IMR-90 (cell line): Measurements from ENCODE around the gene MAP6. TPM values are rescaled to one million over a fixed set of nuclear protein-coding genes. Genes with fewer than 3 reads are reported as not detected.

Source experiments
- ATAC-seq: fragments of 200-7000 bp; cut with Tn5 transposase; 2 replicates; pipeline ENCODE4 v1.9.1; 2020; ENCODE audit warnings: low read depth, mild to moderate bottlenecking, moderate library complexity
- BruUV-seq: library from RNA; stranded (reverse); fragments of 400-500 nt; replicated peaks from 2 replicates; lab custom pipeline; 2021; lab: Mats Ljungman, UMichigan
- CTCF ChIA-PET: fragments of 300-600 bp; formaldehyde crosslinking; extraction: SDS; loops from one replicate; lab custom pipeline; 2021; ENCODE audit warnings: antibody characterized with exemption; lab: Yijun Ruan, JAX
- POLR2A ChIA-PET: fragments of 300-600 bp; sonication (Branson Sonifier 250); formaldehyde crosslinking; loops from one replicate; lab custom pipeline; 2022; ENCODE audit warnings: antibody characterized with exemption; ENCODE audit not compliant: unreplicated experiment; lab: Charles Lee
- DNase-seq: peaks from one replicate; pipeline ENCODE4 v3.0.0; 2013
- H2AFZ ChIP-seq: replicated peaks from 2 replicates; pipeline ENCODE3; 2013; ENCODE audit warnings: low read length, mild to moderate bottlenecking; ENCODE audit not compliant: poor library complexity
- H2AK5ac ChIP-seq: 2 replicates; pipeline ENCODE4 v1.6.1; 2013; ENCODE audit warnings: low read depth, low read length, inconsistent platforms
- H2AK9ac ChIP-seq: replicated peaks from 2 replicates; pipeline ENCODE3; 2013; ENCODE audit warnings: mild to moderate bottlenecking, low read depth, low read length, moderate library complexity; ENCODE audit not compliant: poor library complexity
- H2BK120ac ChIP-seq: 2 replicates; pipeline ENCODE4 v1.6.1; 2013; ENCODE audit warnings: low read depth, low read length, inconsistent platforms
- H2BK15ac ChIP-seq: 3 replicates; pipeline ENCODE4 v1.6.1; 2013; ENCODE audit warnings: low read depth, low read length, inconsistent platforms
- H2BK20ac ChIP-seq: 2 replicates; pipeline ENCODE4 v1.6.1; 2013; ENCODE audit warnings: low read depth, mild to moderate bottlenecking, inconsistent platforms, low read length, moderate library complexity
- H2BK5ac ChIP-seq: 2 replicates; pipeline ENCODE4 v1.6.1; 2013; ENCODE audit warnings: mild to moderate bottlenecking, low read depth, low read length, inconsistent platforms; ENCODE audit not compliant: poor library complexity, severe bottlenecking
- H3K14ac ChIP-seq: replicated peaks from 2 replicates; pipeline ENCODE4 v1.6.1; 2013; ENCODE audit warnings: low read depth, low read length, inconsistent platforms
- H3K18ac ChIP-seq: 2 replicates; pipeline ENCODE4 v1.6.1; 2013; ENCODE audit warnings: low read depth, low read length, control low read depth
- H3K23ac ChIP-seq: 2 replicates; pipeline ENCODE4 v1.6.1; 2013; ENCODE audit warnings: low read depth, low read length, inconsistent platforms
- H3K27ac ChIP-seq: 2 replicates; pipeline ENCODE4 v1.5.1; 2013; ENCODE audit warnings: mild to moderate bottlenecking, control low read depth, low read length; ENCODE audit not compliant: insufficient read depth
- H3K27me3 ChIP-seq: 2 replicates; pipeline ENCODE4 v1.6.1; 2013; ENCODE audit warnings: low read length; ENCODE audit not compliant: control insufficient read depth, insufficient read depth
- H3K36me3 ChIP-seq: 2 replicates; pipeline ENCODE4 v1.6.1; 2013; ENCODE audit warnings: low read length, mixed read lengths; ENCODE audit not compliant: control insufficient read depth, insufficient read depth
- H3K4ac ChIP-seq: 2 replicates; pipeline ENCODE4 v1.6.1; 2013; ENCODE audit warnings: low read depth, low read length, inconsistent platforms
- H3K4me1 ChIP-seq: 2 replicates; pipeline ENCODE4 v1.6.1; 2013; ENCODE audit warnings: low read length, mixed read lengths; ENCODE audit not compliant: control insufficient read depth, insufficient read depth
- H3K4me2 ChIP-seq: 2 replicates; pipeline ENCODE4 v1.6.1; 2013; ENCODE audit warnings: low read depth, mild to moderate bottlenecking, control low read depth, low read length, moderate library complexity
- H3K4me3 ChIP-seq: 2 replicates; pipeline ENCODE4 v1.5.1; 2013; ENCODE audit warnings: low read depth, mild to moderate bottlenecking, control low read depth, low read length, moderate library complexity; ENCODE audit not compliant: insufficient read depth
- H3K56ac ChIP-seq: 2 replicates; pipeline ENCODE4 v1.6.1; 2013; ENCODE audit warnings: low read length, inconsistent platforms; ENCODE audit not compliant: insufficient read depth; ENCODE audit errors: extremely low read depth
- H3K79me1 ChIP-seq, 2 experiments: 2 replicates each; pipeline ENCODE4 v1.6.1; 2013; ENCODE audit warnings: low read length in 2 of 2, inconsistent platforms in 1 of 2, low read depth in 1 of 2
- H3K9ac ChIP-seq: 2 replicates; pipeline ENCODE4 v1.6.1; 2013; ENCODE audit warnings: low read depth, low read length, control low read depth
- H3K9me1 ChIP-seq: 2 replicates; pipeline ENCODE4 v1.6.1; 2013; ENCODE audit warnings: low read length, inconsistent platforms; ENCODE audit not compliant: insufficient read depth
- H3K9me3 ChIP-seq: 2 replicates; pipeline ENCODE4 v1.6.1; 2013; ENCODE audit warnings: low read length; ENCODE audit not compliant: control insufficient read depth, insufficient read depth
- H4K20me1 ChIP-seq: 2 replicates; pipeline ENCODE4 v1.6.1; 2013; ENCODE audit warnings: low read length, inconsistent platforms; ENCODE audit not compliant: insufficient read depth
- H4K5ac ChIP-seq: 2 replicates; pipeline ENCODE4 v1.6.1; 2013; ENCODE audit warnings: mild to moderate bottlenecking, low read depth, low read length, control low read depth
- H4K8ac ChIP-seq, 2 experiments: 2 replicates each; pipeline ENCODE4 v1.6.1; 2013; ENCODE audit warnings: low read depth in 2 of 2, low read length in 2 of 2, control low read depth in 1 of 2, inconsistent platforms in 1 of 2
- H4K91ac ChIP-seq: 2 replicates; pipeline ENCODE4 v1.6.1; 2013; ENCODE audit warnings: low read depth, low read length, inconsistent platforms; ENCODE audit not compliant: insufficient read depth
- BHLHE40 ChIP-seq: fragments of 150-350 bp; IDR thresholded peaks from 2 replicates; pipeline ENCODE4 v1.6.1; 2016; ENCODE audit warnings: mild to moderate bottlenecking, low read depth, low read length
- CEBPB ChIP-seq: IDR thresholded peaks from 2 replicates; pipeline ENCODE4 v1.6.1; 2012; ENCODE audit warnings: low read depth, low read length, improper control_type of control experiment
- CHD1 ChIP-seq: IDR thresholded peaks from 2 replicates; pipeline ENCODE4 v1.6.1; 2012; ENCODE audit warnings: low read depth, low read length, improper control_type of control experiment
- CTCF ChIP-seq: conservative IDR thresholded peaks from 2 replicates; pipeline ENCODE4 v1.5.1; 2012; ENCODE audit warnings: mild to moderate bottlenecking, low read depth, low read length, improper control_type of control experiment
- FOS ChIP-seq: fragments of 150-350 bp; IDR thresholded peaks from 2 replicates; pipeline ENCODE4 v1.6.1; 2016; ENCODE audit warnings: low read depth, low read length
- MAFK ChIP-seq: IDR thresholded peaks from 2 replicates; pipeline ENCODE4 v1.6.1; 2012; ENCODE audit warnings: low read depth, low read length, improper control_type of control experiment
- MAZ ChIP-seq: IDR thresholded peaks from 2 replicates; pipeline ENCODE4 v1.6.1; 2012; ENCODE audit warnings: low read depth, mild to moderate bottlenecking, low read length, improper control_type of control experiment, moderate library complexity, borderline replicate concordance
- NFE2L2 ChIP-seq: fragments of 150-350 bp; IDR thresholded peaks from 2 replicates; pipeline ENCODE4 v1.6.1; 2016; ENCODE audit warnings: low read depth, mild to moderate bottlenecking, low read length
- POLR2A ChIP-seq: IDR thresholded peaks from 2 replicates; pipeline ENCODE4 v1.6.1; 2012; ENCODE audit warnings: mild to moderate bottlenecking, low read depth, low read length
- RAD21 ChIP-seq: IDR thresholded peaks from 2 replicates; pipeline ENCODE4 v1.6.1; 2012; ENCODE audit warnings: low read length, improper control_type of control experiment
- RCOR1 ChIP-seq: IDR thresholded peaks from 2 replicates; pipeline ENCODE4 v1.6.1; 2012; ENCODE audit warnings: mild to moderate bottlenecking, low read length, improper control_type of control experiment; ENCODE audit not compliant: insufficient replicate concordance
- RFX5 ChIP-seq: IDR thresholded peaks from 2 replicates; pipeline ENCODE4 v1.8.0; 2012; ENCODE audit warnings: low read depth, mild to moderate bottlenecking, low read length, moderate library complexity
- SMC3 ChIP-seq: fragments of 150-350 bp; IDR thresholded peaks from 2 replicates; pipeline ENCODE4 v1.6.1; 2016; ENCODE audit warnings: low read depth, mild to moderate bottlenecking, antibody characterized with exemption, low read length, moderate library complexity
- WGBS, 2 experiments: methylation state at CpG; one replicate each; pipeline versions ENCODE4 v1.1.5 to v1.1.7; 2013; ENCODE audit warnings: missing lambda C conversion rate in 2 of 2; ENCODE audit not compliant: insufficient read length in 1 of 2; ENCODE audit errors: extremely low coverage in 2 of 2; 5-methylcytosine and 5-hydroxymethylcytosine counted together
- dilution Hi-C: fragments of 300-500 bp; cut with HindIII; formaldehyde crosslinking; loops from one replicate; pipeline ENCODE4 v1.14.3; 2018; ENCODE audit warnings: low sequenced_read_pairs; ENCODE audit not compliant: unreplicated experiment
- in situ Hi-C: fragments of 300-500 bp; cut with MboI; formaldehyde crosslinking; loops from 3 replicates; pipeline ENCODE4 v1.14.3; 2019; ENCODE audit warnings: low sequenced_read_pairs, inconsistent platforms, mixed read lengths
- intact Hi-C: fragments of 100-400 bp; cut with micrococcal nuclease; formaldehyde crosslinking; loops from 2 replicates; pipeline ENCODE4 v1.10.0; 2022
- polyA plus RNA-seq, 3 experiments: library from polyadenylated mRNA; depleted of rRNA; stranded (reverse); fragments of >200 nt; gene quantifications; 2 replicates each; pipeline ENCODE4 v1.2.3, GENCODE V29; 2012; ENCODE audit warnings: low replicate concordance in 1 of 3
- total RNA-seq: library from RNA; depleted of rRNA; stranded (reverse); fragments of >200 nt; gene quantifications from 2 replicates; pipeline ENCODE4 v1.2.3, GENCODE V29; 2012
- TF ChIP-seq, protein P1 (sequence below): fragments of 150-350 bp; IDR thresholded peaks from 2 replicates; pipeline ENCODE4 v1.6.1; 2017; ENCODE audit warnings: mild to moderate bottlenecking, antibody characterized with exemption, low read length, low read depth
- TF ChIP-seq, protein P2 (sequence below): fragments of 150-350 bp; IDR thresholded peaks from 2 replicates; pipeline ENCODE4 v1.6.1; 2016; ENCODE audit warnings: low read depth, mild to moderate bottlenecking, low read length, moderate library complexity, borderline replicate concordance

The MAP6 gene
- total and polyA plus RNA-seq, 2 of the 4 experiments (the other 2 are of a cell fraction), result 3.0 to 3.4 TPM

- Histone ChIP-seq H2BK5ac (no peak overlapping the region), H3K4me2 (no peak overlapping the region), H3K18ac (no peak overlapping the region), H4K5ac (no peak overlapping the region), H3K27ac (no peak overlapping the region), H2BK120ac (no peak overlapping the region), H3K4me3 (no peak overlapping the region), H2AK5ac (no peak overlapping the region), H3K14ac (no peak overlapping the region), H3K4me1 (no peaks in the 10 kb centered on the region), H3K27me3 (peaks cover 13% of the 10 kb centered on the region), H3K56ac (no peak overlapping the region), H3K4ac (no peak overlapping the region), H4K91ac (no peak overlapping the region), H2AK9ac (no peak overlapping the region), H3K9me3 (no peaks in the 10 kb centered on the region), H4K8ac (no peak overlapping the region), H3K36me3 (no peaks in the 10 kb centered on the region), H2AFZ (no peak overlapping the region), H2BK15ac (no peak overlapping the region), H4K20me1 (no peaks in the 10 kb centered on the region), H3K79me1 (no peaks in the 10 kb centered on the region), H3K9ac (no peak overlapping the region), H2BK20ac (no peak overlapping the region), H3K23ac (no peak overlapping the region), H3K9me1 (no peaks in the 10 kb centered on the region)
- CTCF ChIA-PET, result no interaction called here
- dilution Hi-C loops, result no loop called here
- WGBS, 2 experiments, result 72% methylated on average over 2 of the region's 2 CpGs; no CpG with 5 or more reads in 1 of the 2 experiments
- POLR2A ChIA-PET, result no interaction called here
- BruUV-seq, result no TSS peak
- intact Hi-C loops, result no loop called here
- DNase-seq (no peak), ATAC-seq (no peak)
- TF ChIP-seq CTCF (no peak), CHD1 (no peak), MAZ (no peak), CEBPB (no peak), NFE2L2 (no peak), BHLHE40 (no peak), POLR2A (no peak), MAFK (no peak), RFX5 (no peak), RCOR1 (no peak), SMC3 (no peak), FOS (no peak), RAD21 (no peak)
- TF ChIP-seq, protein P1, sequence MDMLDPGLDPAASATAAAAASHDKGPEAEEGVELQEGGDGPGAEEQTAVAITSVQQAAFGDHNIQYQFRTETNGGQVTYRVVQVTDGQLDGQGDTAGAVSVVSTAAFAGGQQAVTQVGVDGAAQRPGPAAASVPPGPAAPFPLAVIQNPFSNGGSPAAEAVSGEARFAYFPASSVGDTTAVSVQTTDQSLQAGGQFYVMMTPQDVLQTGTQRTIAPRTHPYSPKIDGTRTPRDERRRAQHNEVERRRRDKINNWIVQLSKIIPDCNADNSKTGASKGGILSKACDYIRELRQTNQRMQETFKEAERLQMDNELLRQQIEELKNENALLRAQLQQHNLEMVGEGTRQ, result no peak
- TF ChIP-seq, protein P2, sequence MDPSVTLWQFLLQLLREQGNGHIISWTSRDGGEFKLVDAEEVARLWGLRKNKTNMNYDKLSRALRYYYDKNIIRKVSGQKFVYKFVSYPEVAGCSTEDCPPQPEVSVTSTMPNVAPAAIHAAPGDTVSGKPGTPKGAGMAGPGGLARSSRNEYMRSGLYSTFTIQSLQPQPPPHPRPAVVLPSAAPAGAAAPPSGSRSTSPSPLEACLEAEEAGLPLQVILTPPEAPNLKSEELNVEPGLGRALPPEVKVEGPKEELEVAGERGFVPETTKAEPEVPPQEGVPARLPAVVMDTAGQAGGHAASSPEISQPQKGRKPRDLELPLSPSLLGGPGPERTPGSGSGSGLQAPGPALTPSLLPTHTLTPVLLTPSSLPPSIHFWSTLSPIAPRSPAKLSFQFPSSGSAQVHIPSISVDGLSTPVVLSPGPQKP, result no peak
- in situ Hi-C loops, result no loop called here
Observed at GRCh38 chr11:75592715-75593114, 76.1 kb downstream of the MAP6 start.
